OCI-M2 (cell line): ENCODE results near the gene ZNF25.
"Not testable (repeated sequence)": the region's sequence is repeated elsewhere in the genome, so short reads cannot be mapped to it uniquely, and the experiment has no call there.

Source experiments
- DNase-seq: peaks from one replicate; lab custom pipeline; 2025; ENCODE audit not compliant: unreplicated experiment; lab: John Stamatoyannopoulos, UW

The ZNF25 gene

DNA sequence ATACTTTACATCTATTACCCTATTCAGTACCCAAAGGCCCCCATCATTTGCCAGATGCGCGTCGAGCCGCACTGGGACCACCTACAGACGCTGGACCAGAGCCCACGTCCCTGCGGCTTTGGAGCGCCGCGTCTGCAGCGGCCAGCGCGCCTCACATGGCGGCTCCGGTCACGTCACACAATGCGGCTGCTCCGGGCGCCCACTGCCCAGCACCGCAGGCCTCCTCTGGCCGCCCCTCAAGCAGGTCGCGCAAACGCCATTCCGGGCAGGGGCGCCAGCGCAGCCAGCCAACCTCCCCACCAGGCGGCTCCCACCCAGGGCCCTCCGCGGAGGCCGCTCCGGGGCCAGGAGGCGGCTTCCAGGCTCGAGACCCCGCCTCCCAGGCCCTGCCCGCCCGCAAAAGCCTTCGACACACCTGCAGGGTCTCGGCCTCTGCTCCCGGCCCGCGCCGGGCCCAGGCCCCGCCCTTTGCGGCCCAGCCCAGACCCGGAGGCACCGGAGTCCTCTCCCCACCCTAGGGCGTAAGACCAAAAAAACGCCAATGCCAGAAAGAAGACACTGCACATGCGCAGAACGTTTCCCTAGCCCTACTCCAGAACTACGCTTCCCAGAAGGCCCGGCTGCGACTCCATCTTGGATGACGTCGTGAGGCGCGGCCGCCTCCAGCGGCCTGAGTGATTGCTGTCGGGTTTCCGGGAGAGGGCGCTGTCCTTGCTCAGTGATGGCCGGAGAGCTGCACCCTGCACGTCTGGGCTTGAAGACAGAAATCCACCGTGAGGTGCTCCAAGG lies at the start of gene ZNF25:
Gene ZNF25, minus strand, starts transcription at position 557 of the 789 bp plus-strand sequence. CDS start 4,925 bp downstream, outside the sequence.
- DNase-seq: peak; percentile 69

DNA sequence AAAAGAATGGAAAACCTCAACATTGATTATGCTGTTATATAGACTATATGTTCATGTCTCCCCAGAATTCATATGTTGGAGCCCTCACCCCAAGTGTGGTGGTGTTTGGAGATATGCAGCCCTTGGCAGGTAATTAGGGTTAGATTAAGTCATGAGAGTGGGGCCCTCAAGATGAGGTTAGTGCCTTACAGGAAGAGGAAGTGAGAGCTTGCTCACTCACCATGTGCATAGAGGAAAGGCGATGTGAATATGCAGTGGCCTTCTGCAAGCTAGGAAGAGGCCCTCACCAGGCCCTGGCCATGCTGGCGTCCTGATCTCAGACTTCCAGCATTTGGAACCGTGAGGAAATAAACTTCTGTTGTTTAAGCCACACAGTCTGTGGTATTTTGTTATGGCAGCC lies 48.8 kb upstream of the ZNF25 start:
- DNase-seq: no peak

DNA sequence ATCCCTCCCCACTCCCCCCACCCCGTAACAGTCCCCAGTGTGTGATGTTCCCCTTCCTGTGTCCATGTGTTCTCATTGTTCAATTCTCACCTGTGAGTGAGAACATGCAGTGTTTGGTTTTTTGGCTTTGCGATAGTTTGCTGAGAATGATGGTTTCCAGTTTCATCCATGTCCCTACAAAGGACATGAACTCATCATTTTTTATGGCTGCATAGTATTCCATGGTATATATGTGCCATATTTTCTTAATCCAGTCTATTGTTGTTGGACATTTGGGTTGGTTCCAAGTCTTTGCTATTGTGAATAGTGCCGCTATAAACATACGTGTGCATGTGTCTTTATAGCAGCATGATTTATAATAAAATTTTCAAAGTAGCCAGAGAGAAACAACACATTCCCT lies 42.7 kb upstream of the ZNF25 start:
- DNase-seq: not testable (repeated sequence)

DNA sequence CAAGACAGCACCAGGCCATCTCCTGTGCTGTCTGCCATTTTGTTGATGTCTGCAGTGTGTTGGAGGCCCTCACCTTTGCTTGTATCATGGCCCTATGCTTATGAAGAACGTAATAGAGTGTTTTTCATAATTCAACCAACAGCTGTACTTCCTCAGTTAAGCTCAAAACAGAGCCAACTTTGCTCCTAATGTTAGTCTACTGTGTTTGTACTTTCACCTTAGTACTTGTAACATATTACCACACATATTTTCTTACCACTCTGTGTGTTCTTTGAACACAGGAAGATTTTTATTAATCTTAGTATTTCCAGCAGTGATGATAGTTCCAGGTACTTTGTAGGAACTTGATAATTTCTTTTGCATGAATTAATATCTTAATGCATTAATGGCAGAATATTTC lies 39.9 kb upstream of the ZNF25 start:
- no peak for DNase-seq

DNA sequence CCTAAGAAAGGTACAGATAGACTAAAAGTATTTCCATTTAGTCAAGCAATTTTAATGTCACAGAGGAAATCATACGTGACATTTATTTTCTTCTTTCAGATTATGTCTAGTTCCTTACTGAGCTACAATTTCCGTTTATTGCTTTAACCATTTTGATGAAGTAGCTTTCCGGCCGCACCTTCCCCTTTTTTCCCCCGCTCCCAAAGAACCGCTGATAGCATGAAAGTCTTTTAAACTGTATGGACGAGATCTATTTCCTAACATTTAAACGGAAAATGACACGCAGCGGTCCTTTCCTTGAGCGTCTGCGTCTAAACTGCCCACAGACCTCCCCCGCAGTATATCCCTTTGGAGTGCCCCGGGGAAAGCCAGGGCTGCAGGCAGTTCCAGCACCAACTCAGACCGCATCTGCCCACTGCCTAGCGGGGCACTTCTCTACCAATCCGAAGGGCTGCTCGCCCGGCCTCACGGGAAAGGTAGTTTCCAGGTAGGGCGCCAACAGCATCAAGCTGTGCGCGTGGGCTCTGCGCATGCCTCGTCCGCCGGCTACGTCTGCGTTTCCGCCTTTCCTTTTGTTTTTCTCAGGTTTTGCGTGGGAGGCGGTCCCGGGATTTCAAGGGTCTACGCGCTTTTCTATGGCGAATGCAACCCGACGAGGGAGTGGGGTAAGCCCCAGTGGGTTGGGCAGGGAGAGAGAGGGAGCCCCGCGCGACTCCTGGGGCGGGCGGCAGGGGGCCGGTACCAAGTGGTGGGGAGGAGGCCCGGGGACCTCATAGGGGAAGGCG lies 33.9 kb upstream of the ZNF25 start, which contains the start of gene ZNF33A:
Gene ZNF33A, plus strand, starts transcription at position 557 of the 785 bp plus-strand sequence. CDS start 1,667 bp downstream, outside the sequence.
- peak; percentile 57 for DNase-seq

DNA sequence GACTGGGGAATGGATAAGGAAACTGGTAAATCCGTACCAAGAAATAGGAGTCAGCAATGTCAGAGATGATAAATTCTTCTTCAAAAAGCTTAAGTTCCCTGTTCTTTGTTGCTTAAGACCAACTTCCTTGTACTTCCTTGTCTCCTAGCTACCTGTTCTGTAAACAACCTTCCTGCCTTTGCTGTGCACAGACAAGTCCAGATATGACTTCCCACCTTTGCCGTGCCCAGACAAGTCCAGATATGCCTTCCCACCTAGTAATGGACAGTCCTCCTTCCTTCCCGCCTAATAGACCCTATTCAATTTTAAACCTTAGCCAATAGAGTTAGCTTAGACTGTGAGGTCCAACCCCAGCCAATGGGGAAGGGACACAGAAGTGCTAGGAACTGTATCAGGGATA lies 31.5 kb upstream of the ZNF25 start:
- DNase-seq: no peak

DNA sequence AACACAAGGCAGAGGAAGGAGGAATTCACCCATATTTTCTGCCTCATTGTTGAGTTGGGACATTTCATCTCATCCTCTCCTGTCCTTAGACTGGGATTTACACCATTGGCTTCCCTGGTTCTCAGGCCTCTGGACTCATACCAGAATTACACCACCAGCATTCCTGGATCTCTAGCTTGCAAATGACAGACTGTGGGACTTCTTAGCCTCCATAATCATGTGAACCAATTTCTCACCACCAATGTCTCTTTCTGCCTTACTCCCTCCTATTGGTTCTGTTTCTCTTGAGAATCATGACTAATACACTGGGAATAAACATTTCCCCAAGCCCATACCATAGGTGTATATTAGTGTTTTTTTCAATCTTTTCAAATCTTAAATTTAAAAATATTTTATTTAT lies 31.1 kb upstream of the ZNF25 start:
- DNase-seq: no peak

DNA sequence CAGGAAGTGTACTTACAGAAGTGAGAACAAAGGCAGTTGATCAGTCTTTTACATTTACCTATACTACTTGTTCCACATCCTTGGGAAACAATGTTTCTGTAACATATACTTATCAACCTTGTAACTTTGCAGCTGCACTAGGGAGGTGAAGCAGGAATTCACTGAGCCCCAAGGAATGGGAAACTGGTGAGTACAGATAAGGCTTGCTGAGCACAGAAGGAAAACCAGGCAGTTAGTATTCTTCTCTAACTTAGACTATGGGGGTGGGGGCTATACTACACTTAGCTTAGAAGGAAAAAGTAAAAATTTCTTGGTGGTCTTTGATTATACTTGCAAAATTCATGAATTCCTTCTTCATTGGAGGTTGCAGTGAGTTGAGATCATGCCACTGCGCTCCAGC lies 27.1 kb upstream of the ZNF25 start:
- DNase-seq: no peak

DNA sequence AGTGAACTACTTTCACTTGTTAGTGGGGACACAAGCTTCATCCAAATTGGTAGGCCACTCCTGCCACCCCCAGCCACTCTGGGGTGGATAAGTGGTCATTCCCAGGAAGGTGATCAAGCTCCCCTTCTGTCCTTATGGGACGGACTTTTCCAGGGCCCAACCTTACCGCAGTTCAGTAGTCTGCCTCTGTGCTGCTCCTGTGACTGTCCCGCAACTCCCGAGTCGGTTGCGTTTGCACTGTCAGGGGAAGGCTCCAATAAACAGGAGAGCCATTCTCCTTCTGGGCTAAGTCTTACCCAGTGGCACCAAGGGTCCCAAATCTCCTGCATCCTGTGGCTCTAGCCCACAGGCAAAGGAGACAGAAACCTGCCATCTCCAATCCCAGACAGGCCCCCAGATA lies 26.6 kb upstream of the ZNF25 start:
- no peak for DNase-seq

DNA sequence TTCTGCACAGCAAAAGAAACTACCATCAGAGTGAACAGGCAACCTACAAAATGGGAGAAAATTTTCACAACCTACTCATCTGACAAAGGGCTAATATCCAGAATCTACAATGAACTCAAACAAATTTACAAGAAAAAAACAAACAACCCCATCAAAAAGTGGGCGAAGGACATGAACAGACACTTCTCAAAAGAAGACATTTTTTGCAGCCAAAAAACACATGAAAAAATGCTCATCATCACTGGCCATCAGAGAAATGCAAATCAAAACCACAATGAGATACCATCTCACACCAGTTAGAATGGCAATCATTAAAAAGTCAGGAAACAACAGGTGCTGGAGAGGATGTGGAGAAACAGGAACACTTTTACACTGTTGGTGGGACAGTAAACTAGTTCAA lies 24.0 kb upstream of the ZNF25 start:
- DNase-seq: not testable (repeated sequence)

DNA sequence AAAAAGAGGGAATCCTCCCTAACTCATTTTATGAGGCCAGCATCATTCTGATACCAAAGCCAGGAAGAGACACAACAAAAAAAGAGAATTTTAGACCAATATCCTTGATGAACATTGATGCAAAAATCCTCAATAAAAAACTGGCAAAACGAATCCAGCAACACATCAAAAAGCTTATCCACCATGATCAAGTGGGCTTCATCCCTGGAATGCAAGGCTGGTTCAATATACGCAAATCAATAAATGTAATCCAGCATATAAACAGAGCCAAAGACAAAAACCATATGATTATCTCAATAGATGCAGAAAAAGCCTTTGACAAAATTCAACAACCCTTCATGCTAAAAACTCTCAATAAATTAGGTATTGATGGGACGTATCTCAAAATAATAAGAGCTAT lies 22.5 kb upstream of the ZNF25 start:
- DNase-seq: not testable (repeated sequence)

DNA sequence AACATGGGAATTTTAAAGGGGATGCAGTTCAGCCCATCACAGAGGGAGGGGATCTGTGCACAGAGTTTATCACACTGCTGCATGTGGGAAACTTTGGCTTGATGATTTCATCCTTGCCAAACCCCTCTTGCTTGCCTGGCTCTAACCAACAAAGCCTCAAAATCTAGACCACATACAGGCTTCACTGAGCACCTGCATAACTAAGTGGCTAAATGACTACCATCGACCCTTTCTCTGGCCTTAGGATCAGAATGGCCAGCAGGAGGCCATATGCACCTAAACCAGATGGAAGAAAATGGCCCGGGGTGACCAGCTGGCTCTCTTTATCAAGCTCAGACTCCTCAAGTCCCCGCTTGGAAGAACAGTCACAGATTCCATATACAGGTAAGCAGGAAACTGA lies 15.6 kb upstream of the ZNF25 start:
- no peak for DNase-seq

DNA sequence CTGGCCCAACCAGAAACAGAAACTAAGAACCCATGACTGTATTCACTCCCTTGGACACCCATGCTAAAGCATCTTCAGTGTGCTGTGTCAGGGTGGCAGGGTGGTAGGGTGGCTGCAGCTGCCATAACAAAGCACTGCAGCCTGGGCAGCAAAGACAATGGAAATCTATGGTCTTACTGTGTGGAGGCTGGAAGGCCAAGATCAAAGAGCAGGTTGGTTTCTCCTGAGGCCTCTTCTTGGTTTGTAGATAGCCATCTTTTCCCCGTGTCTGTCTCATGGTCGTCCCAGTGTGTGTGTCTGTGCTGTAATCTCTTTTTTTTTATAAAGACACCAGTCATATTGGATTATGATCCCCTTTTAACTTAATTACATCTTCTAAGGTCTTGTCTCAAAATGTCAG lies 15.2 kb upstream of the ZNF25 start:
- DNase-seq: no peak

DNA sequence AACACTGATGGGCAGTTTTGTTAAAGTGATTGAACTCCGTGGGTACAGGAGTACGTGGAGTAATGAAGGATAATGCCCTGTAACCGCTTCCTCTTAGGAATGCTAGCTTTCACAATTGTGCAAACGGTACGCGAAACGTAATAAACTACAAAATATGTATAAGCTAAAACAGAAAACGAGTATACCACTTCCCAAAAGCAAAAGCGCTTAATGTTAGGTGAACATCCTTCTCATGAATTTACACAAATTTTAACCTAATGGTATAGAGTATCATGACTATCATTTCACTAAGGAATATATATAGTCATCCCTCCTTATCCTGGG lies 395 bp upstream of the ZNF25 start:
- no peak for DNase-seq

DNA sequence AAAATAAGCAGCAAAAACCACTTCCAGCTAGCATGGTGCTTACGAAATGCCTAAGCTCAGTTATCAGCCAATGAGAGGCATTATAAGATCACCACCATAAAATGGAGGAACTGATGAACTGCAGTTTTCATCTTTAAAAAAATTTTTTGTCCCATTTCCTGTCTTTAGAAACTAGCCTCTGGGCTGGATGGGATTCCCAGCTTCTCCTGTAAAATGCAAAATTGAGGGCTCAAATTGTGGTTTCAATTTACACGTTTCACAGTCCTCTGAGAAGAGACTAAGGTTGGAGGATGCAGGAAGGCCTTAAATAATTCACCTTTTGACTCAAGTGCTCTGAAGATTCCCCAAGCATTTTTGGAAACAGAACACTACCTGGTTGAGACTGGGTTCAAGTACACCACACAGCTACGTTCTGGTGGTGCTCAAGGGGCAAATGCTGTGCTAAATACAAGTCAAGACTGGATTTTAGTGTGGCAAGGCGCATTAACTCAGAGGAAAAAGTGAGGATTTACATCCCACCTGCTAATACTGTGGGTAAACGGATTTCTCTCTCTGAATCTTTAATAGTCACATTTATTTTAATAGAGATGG lies 951 bp downstream of the ZNF25 start:
- DNase-seq: no peak

DNA sequence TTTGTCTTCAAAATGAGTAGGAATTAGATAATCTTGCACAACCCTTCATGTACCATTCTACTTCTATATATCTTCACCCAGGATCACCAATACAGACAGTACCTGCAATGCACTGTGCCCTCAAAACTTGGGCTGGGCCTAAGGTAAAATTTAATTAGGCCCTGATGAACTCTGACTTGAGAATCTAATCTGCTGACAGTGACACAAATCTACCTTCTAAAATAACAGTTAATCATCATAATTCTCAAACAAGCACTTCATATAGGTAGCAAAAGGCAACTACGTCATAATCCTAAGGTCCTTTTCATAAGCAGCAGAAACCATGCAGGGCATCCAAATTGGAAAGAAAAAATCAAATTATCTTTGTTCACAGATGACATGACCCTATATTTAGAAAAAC lies 4.1 kb downstream of the ZNF25 start:
- no peak for DNase-seq

DNA sequence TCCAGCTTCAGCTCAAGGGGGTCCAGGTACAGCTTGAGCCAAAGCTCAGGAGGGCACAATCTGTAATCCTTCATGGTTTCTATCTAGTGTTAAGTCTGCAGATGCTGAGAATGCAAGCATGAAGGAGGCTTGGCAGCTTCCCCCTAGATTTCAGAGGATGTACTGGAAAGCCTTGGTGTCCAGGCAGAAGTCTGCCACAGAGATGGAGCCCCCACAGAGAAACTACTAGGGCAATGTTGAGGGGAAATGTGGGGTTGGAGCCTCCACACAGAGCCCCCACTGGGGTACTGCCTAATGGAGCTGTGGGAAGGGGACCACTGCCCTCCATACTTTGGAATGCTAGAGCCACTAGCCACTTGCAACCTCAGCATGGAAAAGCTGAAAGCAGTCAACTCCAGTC lies 11.4 kb downstream of the ZNF25 start:
- DNase-seq: no peak

DNA sequence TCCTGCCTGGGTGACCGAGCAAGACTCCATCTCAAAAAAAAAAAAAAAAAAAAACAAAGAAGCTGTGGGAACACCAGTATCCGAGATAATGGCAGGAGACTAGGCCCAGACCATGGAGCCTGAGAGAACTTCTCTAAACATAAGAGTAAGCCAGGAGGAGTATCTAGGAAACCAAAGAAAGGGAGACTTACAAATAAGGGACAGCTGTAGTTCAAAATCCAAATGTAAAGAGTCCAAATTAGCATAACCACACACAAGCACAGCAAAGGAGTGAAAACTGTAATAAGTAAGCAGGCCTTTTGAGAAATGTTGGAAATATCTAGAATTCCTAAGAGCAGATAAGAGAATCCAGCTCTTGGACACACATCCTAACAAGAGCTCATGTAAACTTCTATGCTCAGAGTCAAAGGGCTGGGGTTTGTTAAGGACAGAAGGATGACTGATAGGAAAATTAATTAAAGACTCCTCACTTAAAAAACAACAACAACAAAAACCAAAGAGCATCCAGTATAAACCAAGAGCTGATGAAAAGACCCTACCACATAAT lies 15.8 kb downstream of the ZNF25 start:
- no peak for DNase-seq

DNA sequence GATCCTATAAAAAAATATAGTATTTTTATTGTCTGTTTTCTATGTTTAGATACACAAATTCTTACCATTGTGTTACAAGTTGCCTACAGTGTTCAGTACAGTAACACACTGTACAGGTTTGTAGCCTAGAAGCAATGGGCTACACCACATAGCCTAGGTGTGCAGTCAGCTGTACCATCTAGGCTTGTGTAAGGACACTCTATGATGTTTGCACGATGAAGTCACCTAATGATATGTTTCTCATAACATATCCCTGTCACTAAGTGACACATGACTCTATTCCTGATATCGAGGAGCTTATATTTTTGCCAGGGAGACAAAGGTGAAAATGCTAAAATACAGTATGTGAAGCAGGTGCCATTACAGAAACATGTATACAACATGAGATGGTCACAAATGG lies 18.6 kb downstream of the ZNF25 start:
- no peak for DNase-seq

DNA sequence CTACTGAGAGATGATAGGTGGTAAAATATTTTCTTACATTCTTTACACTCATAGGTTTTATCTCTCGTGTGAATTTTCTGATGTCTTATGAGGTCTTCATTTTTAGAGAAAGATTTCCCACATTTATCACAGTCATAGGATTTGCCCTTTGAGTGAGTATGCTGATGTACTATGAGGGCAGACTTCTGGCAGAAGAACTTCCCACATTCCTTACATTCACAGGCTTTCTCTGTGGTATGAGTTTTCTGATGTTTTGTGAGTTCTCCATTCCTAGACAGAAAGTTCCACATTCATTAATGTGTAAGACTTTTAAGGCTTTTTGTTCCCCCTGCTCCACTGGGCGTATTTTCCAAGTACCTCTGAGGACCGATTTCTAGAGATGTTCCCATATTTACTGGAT lies 23.5 kb downstream of the ZNF25 start:
- no peak for DNase-seq

DNA sequence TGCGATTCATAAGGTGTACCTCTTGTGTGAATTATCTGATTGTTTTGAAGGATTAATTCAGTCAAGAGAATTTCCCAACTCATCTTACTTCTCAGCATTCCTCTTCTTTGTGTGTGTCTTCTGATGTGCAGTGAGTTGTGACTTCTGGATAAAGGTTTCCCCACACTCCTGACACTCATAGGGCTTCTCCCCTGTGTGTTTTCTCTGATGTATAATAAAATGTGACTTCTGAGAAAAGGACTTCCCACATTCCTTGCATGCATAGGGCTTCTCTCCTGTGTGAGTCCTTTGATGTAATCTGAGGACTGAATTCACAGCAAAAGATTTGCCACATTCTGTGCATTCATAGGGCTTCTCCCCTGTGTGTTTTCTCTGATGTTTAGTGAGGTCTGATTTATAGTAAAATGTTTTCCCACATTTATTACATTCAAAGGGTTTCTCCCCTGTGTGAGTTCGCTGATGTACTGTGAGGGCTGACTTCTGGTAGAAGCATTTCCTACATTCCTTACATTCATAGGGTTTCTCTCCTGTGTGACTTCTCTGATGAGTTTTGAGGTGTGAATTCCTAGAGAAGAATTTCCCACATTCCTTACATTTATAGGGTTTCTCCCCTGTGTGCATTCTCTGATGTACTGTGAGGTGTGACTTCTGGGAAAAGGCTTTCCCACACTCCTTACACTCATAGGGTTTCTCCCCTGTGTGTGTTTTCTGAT lies 24.2 kb downstream of the ZNF25 start:
- no peak for DNase-seq
